Measurements from ENCODE around the gene TIMM44.

GRCh38 chr19:7953576-7953975 is 10.1 kb upstream of the TIMM44 start:
- TF ChIP-seq POLR2A (IDR thresholded peaks at IDR 0.05) (no peak), CTCF (IDR thresholded peaks at IDR 0.05 in 8 of 11, conservative IDR thresholded peaks at IDR 0.05 in 3 of 11) (no peak)
